Fibroblast of skin of right quadriceps (primary cell): Measurements from ENCODE around the gene RAI1.

ENCODE experiments used
- DNase-seq: peaks from one replicate; pipeline ENCODE4 v3.0.0-alpha.2; 2013

The RAI1 gene

DNA sequence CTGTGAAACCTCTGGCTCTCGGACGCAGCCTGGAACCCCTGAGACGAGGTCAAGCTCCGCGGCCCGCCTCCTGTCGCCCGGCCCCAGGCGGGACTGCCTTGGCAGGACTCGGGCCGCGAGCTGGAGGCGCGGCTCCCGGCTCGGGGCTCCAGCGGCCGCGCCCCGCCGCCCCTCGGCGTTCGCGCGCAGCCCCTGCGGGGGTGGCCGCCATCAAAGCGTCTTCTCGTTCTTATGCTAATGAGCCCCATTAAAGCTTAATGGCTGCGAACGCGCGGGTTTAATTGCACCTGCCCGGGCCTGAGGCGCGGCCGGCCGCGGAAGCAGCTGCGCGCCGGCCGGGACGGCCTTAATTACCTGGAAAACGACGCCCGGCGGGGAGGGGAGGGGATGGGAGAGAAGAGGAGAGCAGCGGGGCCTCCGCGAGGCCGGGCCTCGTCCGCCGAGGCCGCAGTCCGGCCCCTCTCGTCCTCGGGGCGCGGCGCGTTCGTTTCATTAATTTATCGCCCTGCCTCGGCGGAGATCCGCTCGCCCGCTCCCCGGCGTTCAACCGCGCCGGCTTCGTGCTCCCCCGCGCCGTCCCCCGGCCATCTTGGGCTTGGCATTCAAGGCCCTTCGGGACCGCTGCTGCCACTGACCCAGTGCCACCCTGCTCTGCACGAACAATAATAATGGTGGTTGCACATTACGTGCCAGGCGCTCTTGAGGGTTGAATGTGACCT is 19.2 kb downstream of the RAI1 start:
- no peak for DNase-seq

DNA sequence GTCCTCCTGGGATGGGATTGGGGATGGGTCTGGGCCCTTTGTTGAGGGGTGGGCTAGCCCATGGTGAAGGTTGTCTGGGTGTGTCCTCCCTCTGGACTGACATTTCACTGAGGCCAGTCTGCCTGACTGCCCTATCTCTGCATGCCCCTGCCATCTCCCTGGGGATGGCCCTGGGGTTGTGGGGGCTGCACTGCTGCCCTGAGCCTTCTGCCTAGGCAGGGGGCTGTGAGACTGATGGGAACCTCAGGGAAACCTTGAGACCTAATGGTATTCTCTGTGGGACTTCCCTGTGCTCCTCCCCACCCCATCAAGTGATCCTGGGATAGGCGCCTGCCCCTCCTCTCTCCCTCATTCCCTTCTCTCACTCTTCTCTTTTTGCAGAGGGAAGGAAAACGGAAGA is 19.9 kb downstream of the RAI1 start:
- no peak for DNase-seq

DNA sequence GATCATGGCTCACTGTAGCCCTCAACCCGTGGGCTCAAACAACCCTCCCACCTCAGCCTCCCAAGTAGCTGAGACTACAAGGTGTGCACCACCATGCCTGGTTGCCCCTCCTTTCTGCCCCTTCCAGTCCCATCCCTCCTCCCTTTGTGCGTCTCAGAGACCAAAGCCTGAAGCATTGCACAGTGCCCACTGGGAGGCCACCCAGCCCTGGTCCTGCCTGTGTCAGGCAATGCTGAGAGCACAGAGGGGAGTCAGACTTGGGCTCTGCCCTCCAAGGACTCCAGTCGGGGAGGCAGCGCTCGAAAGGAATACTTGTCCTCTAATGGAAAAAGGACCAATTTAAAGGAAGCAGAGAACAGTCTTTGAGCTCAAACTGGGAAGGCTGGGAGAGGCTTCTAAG is 20.4 kb downstream of the RAI1 start:
- DNase-seq = no peak

DNA sequence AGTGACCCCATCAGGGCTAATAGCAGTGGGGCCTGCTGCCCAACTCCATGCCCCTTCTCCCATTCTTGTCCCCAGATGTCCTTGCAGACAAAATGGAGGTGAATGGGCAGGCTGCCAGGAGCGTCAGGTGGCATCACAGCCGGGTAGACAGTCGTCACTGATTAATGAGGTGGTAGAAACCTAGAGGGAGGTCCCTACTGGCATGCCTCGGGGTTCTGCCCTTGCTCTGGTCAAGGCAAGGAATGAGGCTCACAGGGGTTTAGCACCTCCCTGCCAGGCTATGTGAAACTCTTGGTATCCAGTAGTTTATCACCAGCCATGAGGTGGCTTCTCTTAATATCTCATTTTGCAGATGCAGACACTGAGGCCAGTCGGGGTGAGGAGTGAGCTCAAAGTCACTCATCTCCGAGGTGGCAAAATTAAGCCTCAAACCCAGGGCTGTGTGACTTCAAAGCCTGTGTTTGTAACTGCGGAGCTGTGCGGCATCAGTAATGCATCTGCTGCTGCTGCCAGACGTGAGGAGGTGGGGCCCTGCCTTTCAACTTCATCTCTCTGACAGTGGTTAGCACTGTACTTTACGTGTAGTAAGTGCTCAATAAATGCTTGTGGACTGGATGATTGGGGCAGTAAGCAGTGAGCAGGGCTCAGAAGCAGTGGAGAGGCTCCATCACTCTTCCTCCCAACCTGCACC is 21.3 kb downstream of the RAI1 start:
- DNase-seq = no peak

DNA sequence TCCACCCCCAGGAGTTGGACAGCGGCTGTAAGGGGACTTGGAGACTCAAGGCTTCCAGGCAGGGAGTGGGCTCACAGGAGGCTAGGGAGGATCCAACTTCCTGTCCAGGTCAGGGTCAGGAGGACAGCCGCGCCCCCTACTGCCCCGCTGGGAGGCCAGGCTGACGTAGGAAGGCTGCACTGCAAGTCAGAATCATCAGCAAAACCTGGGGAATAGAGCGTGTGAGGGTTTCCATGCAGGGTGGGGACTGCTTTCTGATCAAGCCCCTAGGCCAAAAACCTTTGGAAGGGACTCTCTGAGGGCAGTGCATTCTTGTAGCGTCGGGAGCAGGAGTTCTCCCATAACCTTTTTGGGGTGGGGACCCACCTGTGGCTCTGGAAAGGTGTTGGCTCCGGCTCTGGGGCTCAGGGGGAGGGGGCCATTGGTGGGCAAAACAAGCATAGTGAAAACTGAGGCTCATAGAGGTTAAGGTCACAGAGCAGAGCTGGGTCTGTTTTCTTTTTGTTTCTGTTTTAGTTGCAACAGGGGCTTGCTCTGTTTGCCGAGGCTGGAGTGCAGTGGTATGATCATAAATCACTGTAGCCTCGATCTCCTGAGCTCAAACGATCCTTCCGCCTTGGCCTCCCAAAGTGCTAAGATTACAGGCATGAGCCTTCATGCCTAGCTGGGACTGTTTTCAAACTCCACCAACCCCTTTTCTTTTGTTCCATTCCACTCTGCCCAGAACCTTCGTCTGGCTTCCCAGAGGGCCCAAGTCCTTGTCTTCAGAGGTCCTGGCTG is 22.1 kb downstream of the RAI1 start:
- DNase-seq = no peak

DNA sequence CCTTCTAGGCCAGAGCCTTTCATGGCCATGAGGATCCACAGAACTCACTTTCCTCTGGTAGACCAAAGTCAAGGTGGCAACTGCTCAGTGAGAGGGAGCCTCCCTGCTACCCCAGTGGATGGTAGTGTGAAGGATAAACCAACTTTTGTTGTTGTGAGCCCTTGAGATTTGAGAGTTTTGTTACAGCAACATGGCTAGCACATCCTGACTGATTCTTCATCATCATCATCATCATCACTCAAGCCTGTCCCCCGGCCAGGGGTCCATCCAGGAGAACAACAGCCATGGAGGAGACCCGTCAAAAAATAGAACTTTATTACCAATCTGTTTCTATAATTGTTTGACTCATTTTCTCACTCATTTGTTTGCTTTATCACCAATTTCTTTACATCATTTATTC is 23.7 kb downstream of the RAI1 start:
- DNase-seq = no peak

DNA sequence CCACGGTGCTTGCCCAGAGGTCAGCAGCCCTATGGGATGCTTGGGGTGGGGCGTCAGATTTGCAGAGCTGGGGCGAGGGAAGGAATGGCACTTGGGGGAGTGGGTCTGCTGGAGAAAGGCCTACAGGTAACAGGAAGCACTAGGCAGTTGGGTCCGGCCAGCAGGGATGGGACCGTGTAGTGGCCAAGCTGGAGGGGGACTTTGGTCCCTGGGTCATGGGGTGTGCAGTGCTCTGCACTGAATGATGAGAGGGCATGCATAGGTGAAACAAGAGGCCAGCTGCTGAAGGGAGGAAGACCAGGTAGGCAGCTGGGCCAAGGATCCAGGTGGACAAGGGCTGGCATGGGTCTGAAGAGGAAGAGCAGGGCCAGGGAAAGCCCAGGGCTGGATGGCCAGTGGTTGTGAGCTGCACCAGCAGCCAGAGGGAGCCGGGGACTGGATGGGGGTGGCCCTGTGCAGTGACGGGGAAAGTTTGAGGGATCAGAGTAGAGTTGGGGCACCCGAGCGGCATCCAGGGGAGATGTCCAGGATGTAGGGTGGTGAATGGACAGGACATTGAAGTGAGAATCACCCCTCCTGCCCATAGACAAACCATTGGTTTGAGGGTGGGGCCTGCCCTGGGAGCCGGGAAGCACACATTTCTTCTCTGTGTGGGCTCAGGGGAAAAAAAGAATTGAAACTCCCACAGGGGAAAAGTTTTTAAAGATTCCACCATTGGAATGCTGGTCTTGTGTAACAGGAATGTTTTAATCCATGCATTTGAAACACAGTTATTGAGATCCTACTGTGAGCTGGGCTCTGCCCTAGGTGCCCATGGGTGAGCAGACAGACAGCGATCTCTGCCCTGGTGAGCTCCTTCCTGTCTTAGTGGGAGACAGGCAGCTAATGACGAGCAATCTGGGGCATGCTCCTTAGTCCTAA is 25.1 kb downstream of the RAI1 start:
- peak; percentile 49 for DNase-seq

DNA sequence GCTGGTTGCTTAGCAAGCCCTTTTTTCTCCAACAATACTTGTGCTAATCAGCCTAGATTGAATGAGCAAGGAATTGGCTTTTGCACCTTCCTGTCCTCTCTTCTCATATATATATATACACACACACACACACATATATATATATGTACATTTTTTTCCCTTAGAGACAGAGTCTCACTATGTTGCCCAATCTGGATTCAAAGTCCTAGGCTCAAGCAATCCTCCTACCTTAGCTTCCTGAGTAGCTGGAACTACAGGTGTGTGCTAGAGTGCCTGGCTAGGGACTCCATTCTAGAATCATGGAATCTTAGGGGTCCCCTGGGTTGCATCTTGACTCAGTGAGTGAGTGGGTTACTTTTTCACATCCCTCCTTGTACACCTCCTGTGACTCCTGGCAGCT is 27.0 kb downstream of the RAI1 start:
- no peak for DNase-seq

DNA sequence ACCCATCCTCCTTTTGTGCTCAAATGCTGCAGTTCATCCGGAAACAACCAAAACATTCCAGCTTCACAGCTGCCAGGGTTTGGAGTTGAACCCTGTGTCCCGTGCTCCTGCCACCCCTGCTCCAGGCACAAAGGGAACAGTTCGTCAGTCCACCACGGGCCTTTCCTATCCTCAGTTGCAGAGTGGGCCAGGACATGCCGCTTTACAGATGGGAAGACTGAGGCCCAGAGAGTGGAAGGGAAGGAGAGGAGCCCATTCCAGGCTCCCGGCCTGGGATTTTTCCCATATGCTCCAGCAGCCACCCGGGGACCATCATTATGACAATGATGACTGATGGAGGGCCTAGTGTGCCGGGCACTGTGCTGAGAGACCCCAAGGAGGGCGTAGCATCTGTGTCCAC is 27.6 kb downstream of the RAI1 start:
- no peak for DNase-seq

DNA sequence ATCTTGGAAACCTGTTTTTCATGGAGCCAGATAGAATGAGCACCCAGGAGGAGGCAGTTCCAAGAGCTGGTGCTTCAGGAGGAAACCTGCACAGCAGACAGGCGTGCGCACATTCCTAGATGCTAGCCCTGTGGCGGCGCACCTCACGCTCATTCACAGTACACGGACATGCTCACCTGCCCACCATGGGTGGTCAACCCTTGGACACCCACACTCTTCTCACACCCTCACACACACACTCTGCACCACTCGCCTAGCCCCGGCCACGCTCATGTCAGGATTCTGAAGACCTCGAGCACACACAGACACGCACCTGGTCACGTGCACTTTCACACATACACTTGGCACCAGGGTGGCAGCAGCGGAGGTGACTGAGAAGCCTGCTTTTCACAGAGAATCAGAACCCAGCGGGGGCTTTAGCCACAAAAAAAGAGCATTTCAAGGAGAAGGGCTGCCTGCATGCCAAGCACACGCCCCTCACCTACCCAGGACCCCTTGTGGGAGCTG is 28.6 kb downstream of the RAI1 start:
- no peak for DNase-seq

DNA sequence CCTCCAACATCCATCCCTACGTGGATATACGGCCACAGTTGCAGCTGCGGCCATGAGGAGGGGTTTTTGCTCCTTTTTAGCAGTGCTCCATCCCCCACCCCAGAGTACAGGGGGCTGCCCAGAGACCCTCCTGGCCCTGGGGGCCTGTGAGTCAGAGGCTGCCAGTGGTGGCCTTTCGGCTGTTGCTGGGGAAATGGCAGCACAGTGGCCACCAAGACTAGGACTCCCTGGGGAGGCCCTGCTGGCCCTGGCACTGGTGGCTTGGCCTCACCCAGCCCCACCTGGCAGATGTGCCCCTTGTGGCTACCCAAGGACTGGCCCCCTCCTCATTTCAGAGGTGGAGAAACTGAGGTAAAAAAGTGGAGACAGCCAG is 29.1 kb downstream of the RAI1 start:
- DNase-seq = no peak

DNA sequence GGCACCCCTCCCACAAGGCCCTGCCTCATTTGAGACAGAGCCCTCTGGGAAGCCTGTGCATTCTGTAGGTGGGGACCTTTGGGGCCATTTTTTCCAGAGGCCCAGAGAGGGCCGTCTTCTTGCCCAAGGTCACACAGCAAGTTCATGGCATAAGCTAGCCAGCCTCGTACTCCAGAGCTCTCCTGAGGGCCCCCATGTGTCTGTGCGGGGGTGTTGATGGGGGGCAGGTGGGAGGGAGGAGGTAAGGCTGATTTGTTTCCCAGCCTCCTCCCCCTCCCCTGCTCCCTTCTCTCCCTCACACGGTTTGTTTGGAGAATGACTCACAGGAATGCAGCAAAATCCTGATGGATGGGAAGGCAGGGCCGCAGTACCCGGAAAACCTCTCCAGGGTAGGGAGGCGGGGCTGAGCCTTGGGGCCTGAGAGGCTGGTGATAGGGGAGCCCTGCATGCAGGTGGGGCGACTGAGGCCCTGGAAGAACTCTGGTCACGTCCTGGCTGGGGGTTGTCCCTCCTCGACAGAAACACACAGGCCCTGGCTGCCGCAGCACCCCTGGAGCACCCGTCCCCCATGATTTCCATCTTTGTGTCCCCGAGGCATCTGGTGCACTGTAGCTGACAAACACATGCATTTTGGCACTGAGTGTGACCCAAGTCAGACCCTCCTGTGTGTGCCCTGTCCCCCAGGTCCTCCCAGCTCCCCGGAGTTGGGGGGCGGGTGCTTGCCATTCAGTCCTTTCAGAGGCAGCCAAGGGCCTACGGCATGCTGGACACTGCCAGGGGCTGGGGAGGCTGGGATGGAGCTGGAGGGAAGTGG is 29.7 kb downstream of the RAI1 start:
- DNase-seq = peak; percentile 91

DNA sequence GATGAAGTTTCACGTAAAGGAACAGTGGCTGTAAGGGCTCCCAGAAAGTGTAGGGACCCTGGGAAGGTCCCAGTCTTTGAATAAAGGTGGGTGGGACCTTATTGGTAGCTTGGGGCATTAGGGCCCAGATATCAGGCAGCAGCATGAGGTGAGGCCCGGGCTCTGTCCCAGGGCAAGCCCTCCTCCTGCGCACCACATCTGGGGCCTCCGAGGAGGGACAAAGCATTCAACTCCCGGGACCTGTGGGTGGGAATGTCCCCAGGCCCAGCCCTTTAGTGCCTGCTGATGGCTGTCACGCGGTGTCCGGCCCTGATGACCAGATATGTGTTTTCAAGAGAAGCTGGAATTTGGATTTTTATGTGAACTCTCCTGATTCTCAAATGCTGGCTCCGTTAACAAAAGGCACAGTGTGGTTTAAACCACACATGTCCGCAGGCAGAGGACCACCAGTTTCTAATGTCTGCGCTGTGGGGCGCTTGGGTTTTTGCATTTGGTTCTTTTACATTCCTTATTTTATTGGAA is 30.4 kb downstream of the RAI1 start:
- DNase-seq = peak; percentile 45

DNA sequence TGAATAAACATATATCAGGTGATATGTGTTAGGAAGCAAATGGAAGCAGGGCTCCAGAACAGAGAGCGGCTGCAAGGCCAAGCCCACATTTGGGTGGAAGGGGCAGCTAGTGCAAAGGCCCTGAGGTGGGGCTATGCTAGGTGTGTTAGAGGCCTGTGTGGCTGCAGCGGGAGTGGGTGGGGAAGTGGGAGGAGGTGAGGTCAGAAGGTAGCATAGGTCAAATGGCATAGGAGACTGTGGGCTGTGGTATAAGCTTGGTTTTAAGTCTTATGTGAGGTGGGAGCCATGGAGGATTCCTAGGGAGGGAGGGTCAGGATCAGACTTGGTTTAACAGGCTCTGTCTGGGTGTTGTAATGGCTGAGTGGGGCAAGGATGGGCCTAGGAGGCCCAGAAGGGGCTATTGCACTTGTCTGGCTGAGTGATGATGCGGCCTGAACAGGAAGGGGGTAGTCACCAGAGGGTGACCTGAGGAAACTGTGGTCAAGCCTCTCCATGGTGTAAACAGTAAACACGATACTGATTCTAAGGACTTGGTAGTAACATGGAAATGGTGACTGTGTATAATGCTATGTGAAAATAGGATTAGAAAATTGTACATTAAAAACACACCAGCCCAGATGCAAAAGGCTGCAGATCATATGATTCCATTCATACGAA is 31.1 kb downstream of the RAI1 start:
- peak; percentile 75 for DNase-seq

DNA sequence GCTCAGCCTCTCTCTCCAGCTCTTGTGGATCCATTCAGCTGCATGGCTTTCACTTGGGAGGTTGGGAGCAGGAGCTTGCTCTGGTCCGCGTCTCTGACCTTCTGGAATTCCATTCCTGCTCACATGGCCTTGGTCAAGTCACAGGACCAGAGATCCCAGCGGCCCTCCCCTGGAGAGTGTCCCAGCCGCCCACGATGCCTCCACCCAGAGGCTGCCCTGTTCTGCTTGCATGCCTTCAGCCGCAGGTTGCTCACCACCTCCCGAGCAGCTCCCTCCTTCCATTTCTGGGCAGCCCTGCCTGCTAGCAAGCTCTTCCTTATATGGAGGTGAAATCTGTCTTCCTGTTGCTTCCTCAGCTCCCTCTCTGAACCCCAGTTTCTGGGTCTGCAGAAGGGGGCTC is 32.6 kb downstream of the RAI1 start:
- no peak for DNase-seq

DNA sequence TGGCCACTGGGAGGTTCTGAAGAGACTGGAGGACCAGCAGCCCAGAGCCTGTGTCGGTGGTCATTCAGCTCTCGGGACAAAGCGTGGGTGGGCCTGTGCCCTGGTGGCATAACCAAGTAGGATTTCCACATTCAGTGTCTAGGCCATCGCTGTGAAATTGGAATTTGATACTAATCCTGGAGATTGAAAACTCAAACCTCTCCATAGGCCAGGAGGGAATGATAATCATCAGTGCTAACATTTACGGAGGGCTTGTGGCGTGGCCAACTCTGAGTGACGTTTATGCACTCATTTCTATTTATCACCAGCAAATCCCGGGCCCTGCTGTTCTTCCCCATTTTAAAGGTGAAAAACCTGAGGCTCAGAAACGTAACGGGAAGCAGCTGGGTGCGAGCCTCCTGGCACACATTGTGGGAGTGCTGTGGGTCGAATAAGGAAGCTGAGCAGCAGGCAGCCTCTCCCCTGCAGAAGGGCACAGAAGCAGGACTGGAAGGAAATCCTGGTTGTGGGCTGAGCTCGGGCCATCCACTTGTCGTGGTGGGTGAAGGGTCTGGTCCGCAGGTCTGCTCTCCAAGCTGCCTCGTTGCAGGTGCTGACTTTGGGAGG is 33.1 kb downstream of the RAI1 start:
- DNase-seq = no peak

DNA sequence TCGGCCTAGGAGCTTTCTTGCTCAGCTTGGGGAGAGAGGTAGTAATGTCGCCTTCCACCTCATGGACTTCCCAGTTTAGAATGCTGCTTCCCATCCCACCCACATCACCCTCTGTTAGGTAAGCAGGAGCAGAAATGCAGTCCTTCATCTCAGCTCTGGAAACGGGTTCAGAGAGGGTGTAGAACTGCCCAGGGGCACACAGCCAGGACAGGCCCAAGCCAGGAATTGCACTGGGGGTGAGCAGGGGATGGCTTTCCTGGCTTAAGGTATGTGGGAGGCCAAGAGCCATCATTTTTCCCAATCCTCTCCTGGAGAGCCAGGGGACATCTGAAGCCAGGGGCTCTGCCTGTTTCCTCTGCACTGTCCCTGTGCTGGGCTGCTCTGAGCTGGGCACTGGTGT is 33.6 kb downstream of the RAI1 start:
- DNase-seq = no peak

DNA sequence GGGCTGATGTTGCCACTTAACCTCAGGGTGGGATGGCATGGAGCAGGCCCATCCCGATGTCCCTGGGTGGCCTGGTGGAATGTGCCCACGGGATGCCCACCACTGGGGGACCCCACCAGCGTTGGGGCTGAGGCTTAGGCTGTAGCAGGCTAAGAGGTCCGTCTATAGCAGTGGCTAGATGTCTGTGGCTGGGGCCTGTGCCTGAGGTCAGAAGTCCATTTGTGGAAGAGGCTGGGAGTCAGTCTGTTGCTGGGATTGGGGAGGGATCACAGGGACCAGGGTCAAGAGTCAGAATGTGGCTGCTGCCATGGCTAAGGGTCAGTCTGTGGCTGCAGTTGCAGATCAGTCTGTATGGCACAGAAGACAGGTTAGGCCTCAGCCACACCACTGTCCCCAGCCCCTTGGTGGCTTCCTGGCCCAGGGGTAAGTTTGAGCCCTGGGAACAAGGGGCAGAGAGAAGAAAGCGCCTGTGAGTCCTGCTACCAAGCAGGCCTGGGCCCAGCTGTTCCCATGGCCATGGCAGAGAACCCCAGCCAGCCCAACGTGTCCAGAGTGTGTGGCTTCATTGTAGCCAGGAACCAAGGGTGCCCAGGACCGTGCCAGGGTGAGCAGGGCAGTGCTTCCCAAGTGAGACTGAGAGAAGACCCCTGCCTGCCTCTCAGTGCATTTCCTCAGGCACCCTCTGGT is 35.7 kb downstream of the RAI1 start:
- DNase-seq = no peak

DNA sequence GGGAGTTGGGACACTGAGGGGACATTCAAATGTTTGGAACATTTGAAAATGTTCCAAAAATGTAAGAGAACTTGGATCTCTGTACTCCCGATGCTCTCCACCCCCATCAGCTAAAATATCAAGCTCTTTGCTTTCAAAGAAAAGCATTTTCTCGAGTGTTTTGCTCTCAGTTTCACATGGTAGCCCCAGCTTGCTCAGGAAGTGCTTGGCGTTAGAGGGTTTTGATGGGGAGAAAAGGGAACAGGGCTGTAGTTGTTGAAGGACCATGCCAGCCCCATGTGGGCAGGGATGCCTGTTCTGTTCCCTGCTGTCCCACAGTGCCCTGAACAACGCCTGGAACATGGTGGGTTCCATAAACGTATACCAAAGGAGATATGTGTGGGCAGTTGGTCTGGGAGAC is 37.0 kb downstream of the RAI1 start:
- DNase-seq = no peak
